GM12878 (cell line): Measurements from ENCODE around the gene HYAL4.

Experiments used
- CEBPB ChIP-seq, 2 experiments: fragments of 150-350 bp in 1 of 2; IDR thresholded peaks; 2 replicates each; pipeline ENCODE4 v1.6.1; 2012 to 2014; ENCODE audit warnings: low read depth in 2 of 2, low read length in 2 of 2, borderline replicate concordance in 1 of 2, inconsistent platforms in 1 of 2
- SRF ChIP-seq, 2 experiments: IDR thresholded peaks; 2 replicates each; pipeline ENCODE4 v1.6.1; 2011; ENCODE audit warnings: low read depth in 2 of 2, low read length in 2 of 2, mild to moderate bottlenecking in 1 of 2, moderate library complexity in 1 of 2

- TF ChIP-seq SRF (IDR thresholded peaks at IDR 0.05; ENCODE audit: low read depth in 2 of 2, low read length in 2 of 2) = no peak
- no peak for TF ChIP-seq CEBPB (IDR thresholded peaks at IDR 0.05; ENCODE audit: borderline replicate concordance in 1 of 2, low read depth in 2 of 2, low read length in 2 of 2)
These were observed 47.1 kb upstream of the HYAL4 start for GRCh38 chr7:123797673-123798531.
